Adrenal gland (tissue), 12 donors: ENCODE results near the gene NCAM2. TPM values are rescaled to one million over a fixed set of nuclear protein-coding genes. Genes with fewer than 3 reads are reported as not detected.

ENCODE experiments used
- DNase-seq, 7 donors: peaks; one replicate each; pipeline ENCODE4 v3.0.0-alpha.2; 2019 to 2020
- H3K27ac ChIP-seq, 5 donors: fragments of 200-600 bp; sonication (generic) in 4 of 5; 1 replicate in 3 of 5; 2 replicates in 2 of 5; pipeline versions ENCODE4 v1.5.1 to v1.8.0; 2016 to 2020; ENCODE audit warnings: mild to moderate bottlenecking in 1 of 5
- H3K27me3 ChIP-seq: fragments of 200-600 bp; 2 replicates; pipeline ENCODE4 v1.8.0; 2021
- H3K36me3 ChIP-seq, 2 donors: fragments of 200-600 bp; replicated peaks in 1 of 2; 1 replicate in 1 of 2; 2 replicates in 1 of 2; pipeline versions ENCODE4 v1.5.1 to v1.8.0; 2018 to 2022
- H3K4me1 ChIP-seq, 2 donors: fragments of 200-600 bp; replicated peaks in 1 of 2; 1 replicate in 1 of 2; 2 replicates in 1 of 2; pipeline versions ENCODE4 v1.5.1 to v1.8.0; 2018 to 2021
- H3K4me3 ChIP-seq, 4 donors: fragments of 200-600 bp; sonication (generic) in 3 of 4; one replicate each; pipeline ENCODE4 v1.5.1; 2016 to 2018
- H3K9me3 ChIP-seq, 3 donors: fragments of 200-600 bp; sonication (generic) in 1 of 3; replicated peaks in 1 of 3; 1 replicate in 2 of 3; 2 replicates in 1 of 3; pipeline versions ENCODE4 v1.5.1 to v1.8.0; 2016 to 2021
- POLR2A ChIP-seq, 2 donors: fragments of 450-650 bp; IDR thresholded peaks; one replicate each; pipeline ENCODE4 v1.6.1; 2017; ENCODE audit warnings: antibody characterized with exemption in 2 of 2, mild to moderate bottlenecking in 2 of 2, moderate library complexity in 1 of 2
- WGBS, 4 donors: extraction: QIAGEN DNeasy Blood & Tissue Kit in 2 of 4; methylation state at CpG; one replicate each; pipeline versions ENCODE4 v1.1.5 to v1.1.7; 2013 to 2017; 5-methylcytosine and 5-hydroxymethylcytosine counted together
- intact Hi-C, 2 donors: fragments of 100-400 bp; cut with DNase I; formaldehyde crosslinking; loops; one replicate each; pipeline versions ENCODE4 v1.14.1 to v1.15.0; 2022 to 2023
- polyA plus RNA-seq, 3 donors: library from polyadenylated mRNA; stranded (reverse); fragments of 200-250 nt in 2 of 3; fragments of 350-450 nt in 1 of 3; fragmentation: Illumina TruSeq in 1 of 3; extraction: RNeasy Lipid Tissue Mini Kit (QIAGEN cat#74804) in 1 of 3; gene quantifications; one replicate each; pipeline ENCODE4 v1.2.3, GENCODE V29; 2013 to 2014
- total RNA-seq, 9 donors: library from RNA; depleted of rRNA in 4 of 9; stranded (reverse); fragments of >200 nt in 4 of 9; fragments of 120-200 nt in 1 of 9; fragmentation: NEBNext Ultra II Directional in 1 of 9; extraction: Animal tissue kit (Norgen Biotek cat#: 25700) in 1 of 9; gene quantifications; one replicate each; pipeline versions ENCODE4 v1.1.0 to v1.2.4, GENCODE V29; 2013 to 2023
- TF ChIP-seq, protein P1 (sequence below), 6 experiments: fragments of 450-650 bp in 4 of 6; fragments of 200-600 bp in 2 of 6; sonication (generic) in 1 of 6; IDR thresholded peaks; 1 replicate in 5 of 6; 2 replicates in 1 of 6; pipeline versions ENCODE4 v1.5.1 to v1.8.0; 2016 to 2021; ENCODE audit warnings: antibody characterized with exemption in 6 of 6, mild to moderate bottlenecking in 2 of 6, moderate library complexity in 1 of 6
- donor health status: healthy with polysubstance abuse.
- donor health status: Bipolar disorder and iron deficiency.
- donor health status: DM: yes; HTN: yes; CAD: no.
- donor health status: DM: no; HTN: no; CAD: no.
- donor health status: DM: no; HTN: no; CAD: no.
- donor health status: DM: yes; HTN: yes; CAD: no.

NCAM2 gene
- total and polyA plus RNA-seq, 12 donors, result 2.2 to 59.4 (median 18.9) TPM

DNA sequence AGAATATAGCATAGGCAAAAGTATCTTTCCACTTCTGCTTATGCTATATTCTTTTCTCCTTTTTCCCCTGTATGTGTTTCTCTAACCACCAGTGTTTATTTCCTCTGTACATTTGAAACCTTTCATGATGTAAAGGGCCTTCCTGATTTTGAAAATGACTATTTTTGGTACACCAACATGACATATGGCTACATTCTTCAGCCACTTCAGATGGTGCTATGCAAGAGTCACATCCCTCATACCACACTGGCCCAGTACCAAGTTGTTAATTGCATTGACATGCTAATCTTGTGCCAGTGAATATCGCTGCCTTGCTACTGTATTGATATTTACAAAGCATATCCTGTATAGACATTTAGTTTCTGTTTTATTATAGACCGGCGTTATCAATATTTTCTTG is 408.7 kb downstream of the NCAM2 start:
- intact Hi-C loops, result no loop called here
- H3K4me1 ChIP-seq, result no peaks in the 10 kb centered on the region
- H3K36me3 ChIP-seq, result no peaks in the 10 kb centered on the region
- TF ChIP-seq, protein P1, sequence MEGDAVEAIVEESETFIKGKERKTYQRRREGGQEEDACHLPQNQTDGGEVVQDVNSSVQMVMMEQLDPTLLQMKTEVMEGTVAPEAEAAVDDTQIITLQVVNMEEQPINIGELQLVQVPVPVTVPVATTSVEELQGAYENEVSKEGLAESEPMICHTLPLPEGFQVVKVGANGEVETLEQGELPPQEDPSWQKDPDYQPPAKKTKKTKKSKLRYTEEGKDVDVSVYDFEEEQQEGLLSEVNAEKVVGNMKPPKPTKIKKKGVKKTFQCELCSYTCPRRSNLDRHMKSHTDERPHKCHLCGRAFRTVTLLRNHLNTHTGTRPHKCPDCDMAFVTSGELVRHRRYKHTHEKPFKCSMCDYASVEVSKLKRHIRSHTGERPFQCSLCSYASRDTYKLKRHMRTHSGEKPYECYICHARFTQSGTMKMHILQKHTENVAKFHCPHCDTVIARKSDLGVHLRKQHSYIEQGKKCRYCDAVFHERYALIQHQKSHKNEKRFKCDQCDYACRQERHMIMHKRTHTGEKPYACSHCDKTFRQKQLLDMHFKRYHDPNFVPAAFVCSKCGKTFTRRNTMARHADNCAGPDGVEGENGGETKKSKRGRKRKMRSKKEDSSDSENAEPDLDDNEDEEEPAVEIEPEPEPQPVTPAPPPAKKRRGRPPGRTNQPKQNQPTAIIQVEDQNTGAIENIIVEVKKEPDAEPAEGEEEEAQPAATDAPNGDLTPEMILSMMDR (IDR thresholded peaks at IDR 0.05), result no peak
- TF ChIP-seq POLR2A (IDR thresholded peaks at IDR 0.05), result no peak
- H3K27me3 ChIP-seq, result no peaks in the 10 kb centered on the region
- WGBS, 4 donors, result 90 to 94% (median 93%) methylated on average over 3 of the region's 3 CpGs
- H3K27ac ChIP-seq, result no peak overlapping the region
- no peak overlapping the region for H3K4me3 ChIP-seq
- H3K9me3 ChIP-seq, result no peaks in the 10 kb centered on the region
- no peak for DNase-seq

DNA sequence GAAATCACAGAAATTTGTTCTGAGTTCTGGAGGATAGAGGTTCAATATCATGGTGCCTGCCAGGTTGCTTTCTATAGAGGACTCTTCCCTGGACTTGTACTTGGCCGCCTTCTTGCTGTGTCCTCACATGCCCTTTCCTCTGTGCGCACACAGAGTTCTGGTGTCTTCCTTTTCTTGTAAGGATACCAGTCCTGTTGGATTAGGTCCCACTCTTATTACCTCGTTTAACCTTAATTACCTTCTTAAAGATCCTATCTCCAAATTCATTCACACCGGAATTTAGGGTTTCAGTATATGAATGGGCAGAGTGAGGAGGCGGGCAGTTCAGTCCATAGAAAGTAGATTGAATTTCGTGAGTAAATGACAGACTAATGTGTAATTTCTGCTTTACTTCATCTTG is 413.9 kb downstream of the NCAM2 start:
- Histone ChIP-seq H3K36me3 (no peaks in the 10 kb centered on the region), H3K9me3 (no peaks in the 10 kb centered on the region), H3K27ac (no peak overlapping the region), H3K4me3 (no peak overlapping the region), H3K4me1 (no peaks in the 10 kb centered on the region), H3K27me3 (no peaks in the 10 kb centered on the region)
- DNase-seq, result no peak
- TF ChIP-seq, protein P1 (IDR thresholded peaks at IDR 0.05), result no peak
- no peak for TF ChIP-seq POLR2A (IDR thresholded peaks at IDR 0.05)
- WGBS, 4 donors, result 86 to 89% (median 88%) methylated on average over 6 of the region's 6 CpGs
- intact Hi-C loops, result no loop called here

DNA sequence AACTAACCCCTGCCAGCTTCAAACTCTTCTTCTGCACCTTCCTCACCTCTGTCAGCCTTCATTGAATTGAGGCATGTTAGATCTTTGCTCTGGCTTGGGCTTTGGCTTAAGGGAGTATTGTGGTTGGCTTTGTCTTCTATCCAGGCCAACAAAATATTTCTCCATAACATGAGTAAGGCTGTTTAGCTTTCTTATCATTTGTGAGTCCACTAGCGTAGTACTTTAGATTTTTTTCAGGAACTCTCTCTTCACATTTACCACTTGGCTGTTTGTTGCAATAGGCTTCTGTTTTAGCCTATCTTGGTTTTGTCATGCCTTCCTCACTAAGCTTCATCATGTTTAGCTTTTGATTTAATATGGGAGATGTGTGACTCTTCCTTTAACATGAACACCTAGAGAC is 417.5 kb downstream of the NCAM2 start:
- Histone ChIP-seq H3K27me3 (no peaks in the 10 kb centered on the region), H3K4me3 (no peak overlapping the region), H3K4me1 (no peaks in the 10 kb centered on the region), H3K9me3 (no peaks in the 10 kb centered on the region), H3K27ac (no peak overlapping the region), H3K36me3 (no peaks in the 10 kb centered on the region)
- TF ChIP-seq POLR2A (IDR thresholded peaks at IDR 0.05), result no peak
- TF ChIP-seq, protein P1 (IDR thresholded peaks at IDR 0.05), result no peak
- WGBS, 4 donors, result 80 to 97% (median 86%) methylated on average over 1 of the region's 1 CpG
- no peak for DNase-seq
- intact Hi-C loops, result no loop called here

DNA sequence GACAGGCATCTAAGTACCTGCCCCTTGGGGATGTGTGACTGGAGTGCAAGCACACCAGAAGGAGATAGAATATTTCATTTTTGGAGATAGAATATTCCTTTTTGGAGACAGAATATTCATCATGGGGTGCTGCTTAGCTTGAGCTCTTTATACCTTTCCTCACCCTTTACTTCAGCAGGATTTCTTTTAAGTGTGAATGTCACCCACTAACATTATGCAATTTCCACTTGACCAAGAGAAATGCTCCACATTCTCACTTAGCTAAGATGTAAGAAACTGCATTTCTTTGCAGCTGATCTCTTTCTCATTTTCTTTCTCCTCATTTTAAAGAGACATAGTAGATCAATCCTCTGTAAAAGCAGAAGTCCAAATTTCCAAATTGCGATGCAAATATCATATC is 436.7 kb downstream of the NCAM2 start:
- WGBS, 4 donors, result 90 to 100% (median 99%) methylated on average over 1 of the region's 1 CpG
- H3K4me3 ChIP-seq, result no peak overlapping the region
- H3K27me3 ChIP-seq, result no peaks in the 10 kb centered on the region
- peaks cover 0 to 4% of the 10 kb centered on the region in 2 donors for H3K4me1 ChIP-seq
- DNase-seq, result no peak
- TF ChIP-seq, protein P1 (IDR thresholded peaks at IDR 0.05), result no peak
- no peak for TF ChIP-seq POLR2A (IDR thresholded peaks at IDR 0.05)
- no peaks in the 10 kb centered on the region for H3K36me3 ChIP-seq
- H3K27ac ChIP-seq, result no peak overlapping the region
- intact Hi-C loops, result no loop called here
- H3K9me3 ChIP-seq, result no peaks in the 10 kb centered on the region
